C1 segment of cervical spinal cord (tissue), 14 donors: ENCODE data around the gene SPP1.
"Not testable (repeated sequence)": the region's sequence is repeated elsewhere in the genome, so short reads cannot be mapped to it uniquely, and the experiment has no call there.

Source experiments
- DNase-seq, 14 donors: peaks; one replicate each; lab custom pipeline; 2025; lab: John Stamatoyannopoulos, UW

Gene SPP1

GRCh38 chr4:88022289-88022688 lies 46.8 kb downstream of the SPP1 start:
- no peak for DNase-seq

- not testable (repeated sequence) for DNase-seq
Observed at GRCh38 chr4:88025868-88026661, 50.6 kb downstream of the SPP1 start.

GRCh38 chr4:88027611-88028608 lies 52.4 kb downstream of the SPP1 start:
- DNase-seq: no peak

- no peak for DNase-seq
Observed at GRCh38 chr4:88028946-88029345, 53.4 kb downstream of the SPP1 start.

GRCh38 chr4:88029556-88029955 lies 54.0 kb downstream of the SPP1 start:
- DNase-seq: no peak

GRCh38 chr4:88030565-88031310 lies 55.2 kb downstream of the SPP1 start:
- DNase-seq: no peak
